ENCODE data around the gene SEPHS2. TPM values are rescaled to one million over a fixed set of nuclear protein-coding genes. Genes with fewer than 3 reads are reported as not detected.
"Not testable (repeated sequence)": the region's sequence is repeated elsewhere in the genome, so short reads cannot be mapped to it uniquely, and the experiment has no call there.

SEPHS2 gene
- total and polyA plus RNA-seq, 4 donors: 17.1 to 68.6 (median 46.0) TPM

- no peak for DNase-seq
- TF ChIP-seq CTCF (IDR thresholded peaks at IDR 0.05; ENCODE audit: control extremely low read depth, extremely low read depth): no peak
- Histone ChIP-seq H3K4me1 (ENCODE audit: control insufficient read depth in 5 of 5, insufficient read depth in 5 of 5, low read length in 5 of 5) (peaks cover 0 to 28% (median 4%) of the 10 kb centered on the region in 5 donors), H3K9me3 (ENCODE audit: control insufficient read depth in 4 of 4, insufficient read depth in 3 of 4, low read length in 3 of 4) (no peaks in the 10 kb centered on the region), H3K9ac (ENCODE audit: insufficient read depth in 1 of 2, low read length in 2 of 2) (no peak overlapping the region), H3K27ac (ENCODE audit: low read depth in 1 of 2, low read length in 1 of 2) (no peak overlapping the region), H3K4me3 (no peak overlapping the region), H3K36me3 (ENCODE audit: control insufficient read depth in 4 of 4, insufficient read depth in 4 of 4, low read length in 4 of 4) (peaks cover 0 to 12% (median 2%) of the 10 kb centered on the region in 4 donors), H3K27me3 (ENCODE audit: control insufficient read depth in 3 of 3, insufficient read depth in 3 of 3, low read length in 2 of 3) (no peaks in the 10 kb centered on the region)
- ATAC-seq (ENCODE audit: insufficient read depth, low FRiP score): no peak
- 50 to 67% methylated on average over 4 of the region's 4 CpGs for WGBS, 2 donors
Measured at GRCh38 chr16:30397056-30397455, 48.6 kb downstream of the SEPHS2 start.

GRCh38 chr16:30396627-30397026 is 49.0 kb downstream of the SEPHS2 start:
- peaks cover 0 to 12% (median 2%) of the 10 kb centered on the region in 4 donors for H3K36me3 ChIP-seq (ENCODE audit: control insufficient read depth in 4 of 4, insufficient read depth in 4 of 4, low read length in 4 of 4)
- not testable (repeated sequence) for H3K4me3 ChIP-seq; DNase-seq; H3K9ac ChIP-seq (ENCODE audit: insufficient read depth in 1 of 2, low read length in 2 of 2); H3K9me3 ChIP-seq (ENCODE audit: control insufficient read depth in 4 of 4, insufficient read depth in 3 of 4, low read length in 3 of 4); H3K27me3 ChIP-seq (ENCODE audit: control insufficient read depth in 3 of 3, insufficient read depth in 3 of 3, low read length in 2 of 3); ATAC-seq (ENCODE audit: insufficient read depth, low FRiP score); H3K27ac ChIP-seq (ENCODE audit: low read depth in 1 of 2, low read length in 1 of 2)
- H3K4me1 ChIP-seq (ENCODE audit: control insufficient read depth in 5 of 5, insufficient read depth in 5 of 5, low read length in 5 of 5): peaks cover 0 to 28% (median 4%) of the 10 kb centered on the region in 5 donors
- WGBS, 2 donors: 78 to 84% methylated on average over 4 of the region's 4 CpGs

GRCh38 chr16:30395992-30396585 is 49.6 kb downstream of the SEPHS2 start:
- Histone ChIP-seq H3K27me3 (ENCODE audit: control insufficient read depth in 3 of 3, insufficient read depth in 3 of 3, low read length in 2 of 3) (no peaks in the 10 kb centered on the region), H3K27ac (ENCODE audit: low read depth in 1 of 2, low read length in 1 of 2) (peak overlapping the region; percentile 71 to 95), H3K4me1 (ENCODE audit: control insufficient read depth in 5 of 5, insufficient read depth in 5 of 5, low read length in 5 of 5) (peaks cover 0 to 27% (median 4%) of the 10 kb centered on the region in 5 donors), H3K9me3 (ENCODE audit: control insufficient read depth in 4 of 4, insufficient read depth in 3 of 4, low read length in 3 of 4) (no peaks in the 10 kb centered on the region), H3K9ac (ENCODE audit: insufficient read depth in 1 of 2, low read length in 2 of 2) (no peak overlapping the region), H3K4me3 (peak overlapping the region; percentile 96), H3K36me3 (ENCODE audit: control insufficient read depth in 4 of 4, insufficient read depth in 4 of 4, low read length in 4 of 4) (peaks cover 0 to 12% (median 2%) of the 10 kb centered on the region in 4 donors)
- TF ChIP-seq CTCF (IDR thresholded peaks at IDR 0.05; ENCODE audit: control extremely low read depth, extremely low read depth): no peak
- WGBS, 2 donors: 15 to 17% methylated on average over 13 of the region's 13 CpGs
- ATAC-seq (ENCODE audit: insufficient read depth, low FRiP score): no peak
- DNase-seq: no peak

GRCh38 chr16:30395155-30395991 is 50.3 kb downstream of the SEPHS2 start, which contains the start of gene ZNF48:
ZNF48 (plus strand) TSS chr16:30395420; CDS start chr16:30395795, 375 bp downstream.
- peak; percentile 94 for ATAC-seq (ENCODE audit: insufficient read depth, low FRiP score)
- peaks cover 0 to 23% (median 4%) of the 10 kb centered on the region in 5 donors for H3K4me1 ChIP-seq (ENCODE audit: control insufficient read depth in 5 of 5, insufficient read depth in 5 of 5, low read length in 5 of 5)

More at GRCh38 chr16:30395155-30395991, 50.3 kb downstream of the SEPHS2 start, which contains the start of gene ZNF48:
- peak within 1 kb of the TSS; percentile 96 for H3K4me3 ChIP-seq
- peak within 1 kb of the TSS; percentile 86 to 95 for H3K27ac ChIP-seq (ENCODE audit: low read depth in 1 of 2, low read length in 1 of 2)
- 1% methylated on average over 90 to 103 of the region's 103 CpGs for WGBS, 2 donors
- peak; percentile 92 to 97 (median 94) for DNase-seq
- peak within 1 kb of the TSS; percentile 89 to 95 for H3K9ac ChIP-seq (ENCODE audit: insufficient read depth in 1 of 2, low read length in 2 of 2)
- H3K9me3 ChIP-seq (ENCODE audit: control insufficient read depth in 4 of 4, insufficient read depth in 3 of 4, low read length in 3 of 4): no peaks in the 10 kb centered on the region
- no peaks in the 10 kb centered on the region for H3K27me3 ChIP-seq (ENCODE audit: control insufficient read depth in 3 of 3, insufficient read depth in 3 of 3, low read length in 2 of 3)
- H3K36me3 ChIP-seq (ENCODE audit: control insufficient read depth in 4 of 4, insufficient read depth in 4 of 4, low read length in 4 of 4): peaks cover 0 to 12% (median 2%) of the 10 kb centered on the region in 4 donors
- peak; percentile 20 for TF ChIP-seq CTCF (IDR thresholded peaks at IDR 0.05; ENCODE audit: control extremely low read depth, extremely low read depth)
